Stimulated activated CD8-positive, alpha-beta memory T cell treated with anti-CD3 and anti-CD28 coated beads, Interleukin-2, amount 100 ng/mL, for 1 hour (primary cell): ENCODE data around the gene RPL10L.

ENCODE experiments used
- DNase-seq, 2 donors: peaks; one replicate each; pipeline ENCODE4 v3.0.0-alpha.2; 2020; ENCODE audit warnings: low read depth in 2 of 2

The RPL10L gene

GRCh38 chr14:46651526-46652144 lies at the start of gene RPL10L:
TSS of gene RPL10L (minus strand) at chr14:46651781. CDS start at chr14:46651736, 45 bp downstream.
- no peak for DNase-seq

- no peak for DNase-seq
Observed at GRCh38 chr14:46691819-46692218, 40.2 kb upstream of the RPL10L start.

GRCh38 chr14:46686652-46687051 lies 35.1 kb upstream of the RPL10L start:
- DNase-seq = no peak

GRCh38 chr14:46672128-46672527 lies 20.5 kb upstream of the RPL10L start:
- no peak for DNase-seq

- no peak for DNase-seq
Observed at GRCh38 chr14:46663382-46663781, 11.8 kb upstream of the RPL10L start.

- no peak for DNase-seq
Observed at GRCh38 chr14:46661728-46662127, 10.1 kb upstream of the RPL10L start.

GRCh38 chr14:46653031-46653755 lies 1.6 kb upstream of the RPL10L start:
- no peak for DNase-seq

- DNase-seq = no peak
Observed at GRCh38 chr14:46646796-46647195, 4.8 kb downstream of the RPL10L start.

- no peak for DNase-seq
Observed at GRCh38 chr14:46626876-46627275, 24.7 kb downstream of the RPL10L start.
